ENCODE measurements around the gene RGS7.
"Not testable (repeated sequence)": the region's sequence is repeated elsewhere in the genome, so short reads cannot be mapped to it uniquely, and the experiment has no call there.

The RGS7 gene

DNA sequence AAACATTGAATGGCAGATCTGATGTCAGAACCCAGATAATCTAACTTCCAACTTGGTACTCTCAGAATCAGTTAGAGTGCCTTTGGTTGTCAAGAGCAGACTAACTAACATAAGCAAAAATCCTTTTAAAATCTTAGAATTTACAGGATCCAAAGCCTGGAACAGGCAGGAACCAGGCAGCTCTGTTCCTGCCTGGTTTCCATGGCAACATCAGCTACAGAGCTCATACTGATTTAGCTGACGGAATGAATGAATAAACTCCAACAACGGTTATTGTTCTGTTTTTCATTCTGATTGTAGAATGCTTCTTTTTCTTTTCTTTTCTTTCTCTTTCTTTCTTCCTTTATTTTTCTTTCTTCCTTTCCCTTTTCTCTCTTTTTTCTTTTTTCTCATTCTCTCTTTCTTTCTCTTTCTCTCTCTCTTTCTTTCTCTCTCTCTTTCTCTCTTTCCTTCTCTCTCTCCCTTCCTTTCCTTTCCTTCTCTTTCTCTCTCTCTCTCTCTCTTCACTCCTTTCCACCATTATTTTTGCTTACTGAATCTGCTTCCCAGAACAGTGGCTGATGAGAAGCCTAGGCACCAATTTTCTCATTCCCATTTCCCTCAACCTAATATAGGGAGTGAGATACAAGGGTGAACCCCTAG, 121.6 kb downstream of the RGS7 start:
- no peaks in the 10 kb centered on the region for H3K9me3 ChIP-seq (ENCODE audit: control insufficient read depth in 2 of 2, low read length in 2 of 2)
- no peaks in the 10 kb centered on the region for H3K4me1 ChIP-seq (ENCODE audit: control insufficient read depth, insufficient read depth, low read length)
- H3K27ac ChIP-seq (ENCODE audit: low read length): no peak overlapping the region
- H3K4me3 ChIP-seq (ENCODE audit: low read length in 2 of 2): no peak overlapping the region
- no peak overlapping the region for H3K9ac ChIP-seq (ENCODE audit: low read length in 2 of 2)
- H3K27me3 ChIP-seq (ENCODE audit: control insufficient read depth in 1 of 2, insufficient read depth in 2 of 2, low read length in 2 of 2): no peaks in the 10 kb centered on the region
- H3K36me3 ChIP-seq (ENCODE audit: control insufficient read depth in 2 of 2, insufficient read depth in 2 of 2, low read length in 2 of 2): no peaks in the 10 kb centered on the region

DNA sequence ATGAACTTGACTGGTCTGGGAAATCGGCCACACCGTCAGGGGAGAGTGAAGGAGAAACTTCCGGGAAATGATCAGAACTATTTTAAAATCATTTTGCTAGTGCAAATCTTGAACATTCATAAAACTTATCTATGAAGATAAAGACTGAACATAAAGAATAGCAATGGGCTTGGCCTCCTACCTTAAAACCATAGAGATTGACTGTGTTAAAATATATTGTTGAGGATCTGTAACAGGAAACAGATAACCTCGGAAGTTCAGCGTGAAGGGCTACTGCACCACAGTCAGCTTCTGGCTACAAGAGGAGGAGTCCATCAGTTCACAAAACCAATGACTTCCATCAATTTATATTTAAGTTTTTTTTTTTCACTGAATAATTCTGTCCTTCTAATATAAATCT, 127.3 kb downstream of the RGS7 start:
- no peaks in the 10 kb centered on the region for H3K27me3 ChIP-seq (ENCODE audit: control insufficient read depth in 1 of 2, insufficient read depth in 2 of 2, low read length in 2 of 2)
- H3K4me1 ChIP-seq (ENCODE audit: control insufficient read depth, insufficient read depth, low read length): no peaks in the 10 kb centered on the region
- H3K4me3 ChIP-seq (ENCODE audit: low read length in 2 of 2): no peak overlapping the region
- no peak overlapping the region for H3K9ac ChIP-seq (ENCODE audit: low read length in 2 of 2)
- no peaks in the 10 kb centered on the region for H3K36me3 ChIP-seq (ENCODE audit: control insufficient read depth in 2 of 2, insufficient read depth in 2 of 2, low read length in 2 of 2)
- H3K9me3 ChIP-seq (ENCODE audit: control insufficient read depth in 2 of 2, low read length in 2 of 2): no peaks in the 10 kb centered on the region
- no peak overlapping the region for H3K27ac ChIP-seq (ENCODE audit: low read length)

DNA sequence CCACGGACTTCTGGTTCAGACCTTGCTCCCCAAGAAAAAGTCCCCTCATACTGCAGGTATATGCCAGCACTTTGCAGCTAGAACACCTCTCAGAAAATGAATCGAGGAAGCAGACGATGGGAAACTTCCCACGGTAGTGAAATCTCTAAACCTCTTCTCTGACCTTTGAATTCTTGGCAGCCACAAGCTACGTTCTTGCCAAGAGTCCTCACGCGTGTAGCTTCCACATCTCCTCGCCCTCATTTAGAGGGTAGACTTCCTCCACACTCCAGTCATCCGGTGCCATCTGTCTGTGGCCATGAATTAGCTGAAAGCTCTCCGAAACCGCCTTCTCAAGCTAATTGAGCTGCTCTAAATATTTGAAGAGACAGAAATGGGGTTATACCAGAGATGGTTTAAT, 127.8 kb downstream of the RGS7 start:
- H3K27me3 ChIP-seq (ENCODE audit: control insufficient read depth in 1 of 2, insufficient read depth in 2 of 2, low read length in 2 of 2): no peaks in the 10 kb centered on the region
- H3K9me3 ChIP-seq (ENCODE audit: control insufficient read depth in 2 of 2, low read length in 2 of 2): peaks cover 0 to 3% of the 10 kb centered on the region in 2 donors
- H3K4me3 ChIP-seq (ENCODE audit: low read length in 2 of 2): no peak overlapping the region
- H3K36me3 ChIP-seq (ENCODE audit: control insufficient read depth in 2 of 2, insufficient read depth in 2 of 2, low read length in 2 of 2): no peaks in the 10 kb centered on the region
- H3K27ac ChIP-seq (ENCODE audit: low read length): no peak overlapping the region
- no peak overlapping the region for H3K9ac ChIP-seq (ENCODE audit: low read length in 2 of 2)
- no peaks in the 10 kb centered on the region for H3K4me1 ChIP-seq (ENCODE audit: control insufficient read depth, insufficient read depth, low read length)

DNA sequence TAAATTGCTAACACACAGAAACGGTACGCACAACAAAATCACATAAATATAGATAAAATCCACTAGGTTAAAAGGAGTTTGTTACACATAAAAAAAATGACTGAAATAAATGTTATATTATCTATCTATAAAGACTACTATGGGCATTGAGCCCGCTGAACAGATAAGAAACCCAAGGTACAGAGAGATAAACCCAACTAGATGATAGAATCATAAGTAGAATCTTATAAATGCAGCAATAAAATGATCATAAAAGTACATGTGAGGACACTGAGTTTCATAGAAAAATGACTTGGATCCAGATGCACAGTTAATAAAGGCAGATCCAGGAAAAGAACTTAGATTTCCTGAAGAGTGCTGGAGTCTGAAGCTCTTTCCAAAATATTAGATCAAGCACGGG, 128.7 kb downstream of the RGS7 start:
- H3K27ac ChIP-seq (ENCODE audit: low read length): no peak overlapping the region
- no peaks in the 10 kb centered on the region for H3K27me3 ChIP-seq (ENCODE audit: control insufficient read depth in 1 of 2, insufficient read depth in 2 of 2, low read length in 2 of 2)
- H3K4me1 ChIP-seq (ENCODE audit: control insufficient read depth, insufficient read depth, low read length): no peaks in the 10 kb centered on the region
- H3K4me3 ChIP-seq (ENCODE audit: low read length in 2 of 2): no peak overlapping the region
- peaks cover 0 to 3% of the 10 kb centered on the region in 2 donors for H3K9me3 ChIP-seq (ENCODE audit: control insufficient read depth in 2 of 2, low read length in 2 of 2)
- H3K9ac ChIP-seq (ENCODE audit: low read length in 2 of 2): no peak overlapping the region
- no peaks in the 10 kb centered on the region for H3K36me3 ChIP-seq (ENCODE audit: control insufficient read depth in 2 of 2, insufficient read depth in 2 of 2, low read length in 2 of 2)

DNA sequence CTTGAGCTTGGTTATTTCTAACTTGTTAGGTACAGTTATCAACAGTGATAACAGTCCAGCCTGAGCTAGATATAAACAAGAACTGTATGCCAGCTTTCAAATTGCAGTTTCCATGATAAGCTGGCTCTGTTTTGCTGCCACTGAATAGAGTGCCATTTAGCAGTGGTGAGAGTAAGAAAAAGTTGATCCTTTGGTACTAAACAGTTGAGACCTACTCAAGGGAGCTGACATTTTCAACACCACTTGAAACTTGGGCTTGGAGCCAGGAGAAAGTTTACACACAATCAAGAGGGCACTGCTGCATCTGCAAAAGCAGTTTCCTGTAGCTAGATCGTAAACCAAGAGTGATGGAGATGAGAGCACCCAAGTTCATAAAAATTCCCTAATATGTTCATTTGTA, 131.3 kb downstream of the RGS7 start:
- Histone ChIP-seq H3K27ac (ENCODE audit: low read length) (no peak overlapping the region), H3K4me1 (ENCODE audit: control insufficient read depth, insufficient read depth, low read length) (no peaks in the 10 kb centered on the region), H3K36me3 (ENCODE audit: control insufficient read depth in 2 of 2, insufficient read depth in 2 of 2, low read length in 2 of 2) (no peaks in the 10 kb centered on the region), H3K27me3 (ENCODE audit: control insufficient read depth in 1 of 2, insufficient read depth in 2 of 2, low read length in 2 of 2) (no peaks in the 10 kb centered on the region), H3K9ac (ENCODE audit: low read length in 2 of 2) (no peak overlapping the region), H3K9me3 (ENCODE audit: control insufficient read depth in 2 of 2, low read length in 2 of 2) (peaks cover 0 to 3% of the 10 kb centered on the region in 2 donors), H3K4me3 (ENCODE audit: low read length in 2 of 2) (no peak overlapping the region)

DNA sequence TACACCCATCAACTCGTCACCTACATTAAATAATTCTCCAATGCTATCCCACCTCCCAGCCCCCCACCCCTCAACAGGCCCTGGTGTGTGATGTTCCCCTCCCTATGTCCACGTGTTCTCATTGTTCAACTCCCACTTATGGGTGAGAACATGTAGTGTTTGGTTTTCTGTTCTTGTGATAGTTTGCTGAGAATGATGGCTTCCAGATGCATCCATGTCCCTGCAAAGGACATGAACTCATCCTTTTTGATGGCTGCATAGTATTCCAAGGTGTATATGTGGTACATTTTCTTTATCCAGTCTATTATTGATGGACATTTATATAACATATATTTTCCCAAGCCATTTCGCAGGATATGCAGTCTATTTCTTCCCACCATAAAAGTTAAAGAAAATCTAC, 132.8 kb downstream of the RGS7 start:
- not testable (repeated sequence) for H3K27me3 ChIP-seq (ENCODE audit: control insufficient read depth in 1 of 2, insufficient read depth in 2 of 2, low read length in 2 of 2); H3K9me3 ChIP-seq (ENCODE audit: control insufficient read depth in 2 of 2, low read length in 2 of 2); H3K9ac ChIP-seq (ENCODE audit: low read length in 2 of 2); H3K4me1 ChIP-seq (ENCODE audit: control insufficient read depth, insufficient read depth, low read length); H3K27ac ChIP-seq (ENCODE audit: low read length); H3K4me3 ChIP-seq (ENCODE audit: low read length in 2 of 2); H3K36me3 ChIP-seq (ENCODE audit: control insufficient read depth in 2 of 2, insufficient read depth in 2 of 2, low read length in 2 of 2)

DNA sequence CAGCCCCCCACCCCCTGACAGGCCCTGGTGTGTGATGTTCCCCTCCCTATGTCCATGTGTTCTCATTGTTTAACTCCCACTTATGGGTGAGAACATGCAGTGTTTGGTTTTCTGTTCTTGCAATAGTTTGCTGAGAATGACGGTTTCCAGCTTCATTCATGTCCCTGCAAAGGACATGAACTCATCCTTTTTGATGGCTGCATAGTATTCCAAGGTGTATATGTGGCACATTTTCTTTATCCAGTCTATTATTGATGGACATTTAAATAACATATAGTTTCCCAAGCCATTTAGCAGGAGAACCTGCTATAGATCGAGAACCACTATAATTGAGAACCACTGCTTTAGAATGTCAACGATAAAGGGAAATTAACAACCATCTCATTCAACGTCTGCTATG, 134.2 kb downstream of the RGS7 start:
- not testable (repeated sequence) for H3K27ac ChIP-seq (ENCODE audit: low read length); H3K4me1 ChIP-seq (ENCODE audit: control insufficient read depth, insufficient read depth, low read length); H3K4me3 ChIP-seq (ENCODE audit: low read length in 2 of 2); H3K36me3 ChIP-seq (ENCODE audit: control insufficient read depth in 2 of 2, insufficient read depth in 2 of 2, low read length in 2 of 2); H3K9me3 ChIP-seq (ENCODE audit: control insufficient read depth in 2 of 2, low read length in 2 of 2); H3K27me3 ChIP-seq (ENCODE audit: control insufficient read depth in 1 of 2, insufficient read depth in 2 of 2, low read length in 2 of 2); H3K9ac ChIP-seq (ENCODE audit: low read length in 2 of 2)

DNA sequence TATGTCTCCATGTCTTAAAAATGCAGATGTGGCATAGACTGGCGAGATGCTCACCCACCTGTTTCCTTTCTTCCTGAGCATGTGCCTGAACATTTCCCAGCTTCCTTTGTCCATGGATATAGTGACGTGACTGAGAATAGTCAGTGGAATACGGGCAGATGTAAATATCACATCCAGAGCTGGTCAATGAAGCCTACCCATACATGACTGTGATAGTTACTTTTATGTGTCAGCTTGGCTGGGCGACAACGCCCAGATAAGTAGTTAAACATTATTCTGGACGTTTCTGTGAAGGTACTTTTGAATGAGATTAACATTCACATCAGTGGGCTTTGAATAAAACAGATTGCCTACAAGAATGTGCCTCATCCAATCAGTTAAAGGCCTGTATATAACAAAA, 135.7 kb downstream of the RGS7 start:
- Histone ChIP-seq H3K27ac (ENCODE audit: low read length) (no peak overlapping the region), H3K9me3 (ENCODE audit: control insufficient read depth in 2 of 2, low read length in 2 of 2) (peaks cover 3 to 8% of the 10 kb centered on the region in 2 donors), H3K36me3 (ENCODE audit: control insufficient read depth in 2 of 2, insufficient read depth in 2 of 2, low read length in 2 of 2) (no peaks in the 10 kb centered on the region), H3K27me3 (ENCODE audit: control insufficient read depth in 1 of 2, insufficient read depth in 2 of 2, low read length in 2 of 2) (no peaks in the 10 kb centered on the region), H3K4me1 (ENCODE audit: control insufficient read depth, insufficient read depth, low read length) (no peaks in the 10 kb centered on the region), H3K9ac (ENCODE audit: low read length in 2 of 2) (no peak overlapping the region), H3K4me3 (ENCODE audit: low read length in 2 of 2) (no peak overlapping the region)

DNA sequence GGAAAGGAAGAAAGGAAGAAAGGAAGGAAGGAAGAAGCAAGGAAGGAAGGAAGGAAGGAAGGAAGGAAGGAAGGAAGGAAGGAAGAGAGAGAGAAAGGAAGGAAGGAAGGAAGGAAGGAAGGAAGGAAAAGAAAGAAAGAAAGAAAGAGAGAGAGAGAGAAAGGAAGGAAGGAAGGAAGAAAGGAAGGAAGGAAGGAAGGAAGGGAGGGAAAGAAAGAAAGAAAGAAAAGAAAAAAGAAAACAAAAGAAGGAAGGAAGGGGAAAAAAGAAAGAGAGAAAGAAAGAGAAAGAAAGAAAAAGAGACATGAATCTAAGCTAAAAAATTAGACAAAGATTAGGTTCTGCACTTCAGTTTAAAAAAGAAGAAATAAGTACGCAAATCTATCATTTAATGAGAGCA, 136.1 kb downstream of the RGS7 start:
- not testable (repeated sequence) for H3K4me3 ChIP-seq (ENCODE audit: low read length in 2 of 2); H3K36me3 ChIP-seq (ENCODE audit: control insufficient read depth in 2 of 2, insufficient read depth in 2 of 2, low read length in 2 of 2); H3K4me1 ChIP-seq (ENCODE audit: control insufficient read depth, insufficient read depth, low read length); H3K9me3 ChIP-seq (ENCODE audit: control insufficient read depth in 2 of 2, low read length in 2 of 2); H3K9ac ChIP-seq (ENCODE audit: low read length in 2 of 2); H3K27ac ChIP-seq (ENCODE audit: low read length); H3K27me3 ChIP-seq (ENCODE audit: control insufficient read depth in 1 of 2, insufficient read depth in 2 of 2, low read length in 2 of 2)

DNA sequence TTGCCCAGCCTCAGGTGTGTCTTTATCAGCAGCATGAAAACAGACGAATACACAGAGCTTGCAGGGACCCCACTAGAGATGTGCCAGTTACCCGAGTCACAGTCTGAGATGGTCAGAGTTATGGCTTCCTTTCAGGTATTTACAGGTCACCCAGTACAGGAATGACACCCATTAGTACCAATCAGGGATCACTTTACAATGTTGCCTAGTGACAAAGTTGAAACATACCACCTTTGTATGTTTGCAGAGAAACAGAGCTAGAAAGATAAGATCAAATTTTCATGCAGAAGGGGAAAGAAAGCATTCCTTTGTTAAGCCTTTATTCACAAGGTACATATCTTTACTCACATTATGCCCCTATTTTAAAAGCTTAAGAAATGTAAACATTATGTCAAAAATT, 137.6 kb downstream of the RGS7 start:
- Histone ChIP-seq H3K4me1 (ENCODE audit: control insufficient read depth, insufficient read depth, low read length) (no peaks in the 10 kb centered on the region), H3K27ac (ENCODE audit: low read length) (no peak overlapping the region), H3K27me3 (ENCODE audit: control insufficient read depth in 1 of 2, insufficient read depth in 2 of 2, low read length in 2 of 2) (no peaks in the 10 kb centered on the region), H3K36me3 (ENCODE audit: control insufficient read depth in 2 of 2, insufficient read depth in 2 of 2, low read length in 2 of 2) (no peaks in the 10 kb centered on the region), H3K9me3 (ENCODE audit: control insufficient read depth in 2 of 2, low read length in 2 of 2) (peaks cover 3 to 5% of the 10 kb centered on the region in 2 donors), H3K9ac (ENCODE audit: low read length in 2 of 2) (no peak overlapping the region), H3K4me3 (ENCODE audit: low read length in 2 of 2) (no peak overlapping the region)

DNA sequence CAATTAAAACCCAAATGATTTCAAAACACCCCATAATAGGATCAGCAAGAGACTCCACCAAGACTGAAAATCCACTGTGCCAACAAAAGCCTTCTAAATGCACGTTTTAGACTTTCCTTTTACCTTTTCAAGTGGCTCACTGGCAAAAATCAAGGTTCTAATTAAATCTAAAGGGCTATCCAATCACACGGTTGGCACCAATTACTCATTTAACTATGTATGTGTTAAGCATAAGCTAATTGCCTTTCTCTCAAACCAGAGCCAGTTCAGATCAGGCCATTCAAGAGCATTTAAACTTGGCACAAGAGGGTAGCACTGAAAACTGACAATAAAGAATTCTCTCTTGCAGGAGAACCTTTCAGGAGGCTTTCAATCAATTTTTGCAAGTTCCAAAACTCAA, 139.5 kb downstream of the RGS7 start:
- H3K36me3 ChIP-seq (ENCODE audit: control insufficient read depth in 2 of 2, insufficient read depth in 2 of 2, low read length in 2 of 2): no peaks in the 10 kb centered on the region
- H3K4me1 ChIP-seq (ENCODE audit: control insufficient read depth, insufficient read depth, low read length): no peaks in the 10 kb centered on the region
- no peak overlapping the region for H3K27ac ChIP-seq (ENCODE audit: low read length)
- H3K27me3 ChIP-seq (ENCODE audit: control insufficient read depth in 1 of 2, insufficient read depth in 2 of 2, low read length in 2 of 2): no peaks in the 10 kb centered on the region
- H3K4me3 ChIP-seq (ENCODE audit: low read length in 2 of 2): no peak overlapping the region
- H3K9me3 ChIP-seq (ENCODE audit: control insufficient read depth in 2 of 2, low read length in 2 of 2): peaks cover 3 to 5% of the 10 kb centered on the region in 2 donors
- H3K9ac ChIP-seq (ENCODE audit: low read length in 2 of 2): no peak overlapping the region

Measured in stomach smooth muscle (tissue), 2 donors.